Right cardiac atrium (tissue), 5 donors: ENCODE measurements around the gene FBRS. TPM values are rescaled to one million over a fixed set of nuclear protein-coding genes. Genes with fewer than 3 reads are reported as not detected.

ENCODE experiments used
- ATAC-seq, 2 donors: fragments of 200-7000 bp; cut with Tn5 transposase; one replicate each; pipeline versions ENCODE4 v1.8.0 to v1.9.1; 2020; ENCODE audit warnings: moderate library complexity in 2 of 2, mild to moderate bottlenecking in 1 of 2
- DNase-seq, 3 donors: peaks; one replicate each; pipeline ENCODE4 v3.0.0-alpha.2; 2020
- H3K27ac ChIP-seq: one replicate; pipeline ENCODE4 v1.5.1; 2013; ENCODE audit warnings: mild to moderate bottlenecking, low read length, control low read depth, moderate library complexity
- H3K27me3 ChIP-seq: one replicate; pipeline ENCODE4 v1.6.1; 2013; ENCODE audit not compliant: control insufficient read depth, insufficient read depth
- H3K4me1 ChIP-seq: one replicate; pipeline ENCODE4 v1.6.1; 2013; ENCODE audit warnings: low read length; ENCODE audit not compliant: control insufficient read depth, insufficient read depth
- H3K4me3 ChIP-seq: one replicate; pipeline ENCODE4 v1.5.1; 2013; ENCODE audit warnings: low read length, control low read depth
- H3K9me3 ChIP-seq: one replicate; pipeline ENCODE4 v1.6.1; 2013; ENCODE audit warnings: low read length; ENCODE audit not compliant: control insufficient read depth
- WGBS: extraction: QIAGEN DNeasy Blood & Tissue Kit; methylation state at CpG from one replicate; pipeline ENCODE4 v1.1.7; 2013; 5-methylcytosine and 5-hydroxymethylcytosine counted together
- intact Hi-C, 4 donors: fragments of 100-400 bp; cut with DNase I; formaldehyde crosslinking; loops; one replicate each; pipeline versions ENCODE4 v1.11.0 to v1.14.0; 2022 to 2023
- long read RNA-seq, 4 donors: library from polyadenylated mRNA; unstranded; transcript quantifications; one replicate each; pipeline ENCODE4 v2.0.0, GENCODE V29; 2020 to 2021
- polyA plus RNA-seq: library from polyadenylated mRNA; stranded (reverse); fragments of 200-250 nt; gene quantifications from one replicate; pipeline ENCODE4 v1.2.3, GENCODE V29; 2013
- total RNA-seq, 4 donors: library from RNA; stranded (reverse); fragmentation: NEBNext Ultra II Directional; extraction: Animal tissue kit (Norgen Biotek cat#: 25700); gene quantifications; one replicate each; pipeline ENCODE4 v1.2.1, GENCODE V29; 2021
- donor health status: healthy with polysubstance abuse.
- donor health status: DM: no; HTN: yes; CAD: no.
- donor health status: DM: no; HTN: no; CAD: no.
- donor health status: DM: no; HTN: yes; CAD: no; lungs with severe emphysema.
- donor health status: DM: yes; HTN: yes; CAD: no.

FBRS gene
- 10 to 100 TPM; 37.4 to 43.2 (median 38.4) TPM for total RNA-seq
- 30.4 TPM for polyA plus RNA-seq
- long read RNA-seq, donor 1, partial matches to known transcripts, result 37 of 42 reads
- long read RNA-seq, donor 1, other reads (novel, unspliced or antisense), result 2 of 42 reads
- long read RNA-seq, donor 2, partial matches to known transcripts, result 1 of 20 reads
- long read RNA-seq, donor 2, other reads (novel, unspliced or antisense), result 18 of 20 reads
- long read RNA-seq, donor 3, partial matches to known transcripts, result 12 of 40 reads
- long read RNA-seq, donor 3, other reads (novel, unspliced or antisense), result 26 of 40 reads
- long read RNA-seq, donor 4, partial matches to known transcripts, result 28 of 31 reads
- long read RNA-seq, donor 4, other reads (novel, unspliced or antisense), result 2 of 31 reads

GRCh38 chr16:30657866-30658730 lies at the start of gene FBRS:
TSS of gene FBRS (plus strand) at chr16:30658431. CDS start at chr16:30659519, 1,088 bp downstream.
- peak within 1 kb of the TSS; percentile 99 for H3K27ac ChIP-seq
- no peaks in the 10 kb centered on the region for H3K9me3 ChIP-seq
- no peaks in the 10 kb centered on the region for H3K27me3 ChIP-seq
- intact Hi-C loops, result no loop called here
- WGBS, result under 1% methylated on average over 86 of the region's 86 CpGs
- H3K4me1 ChIP-seq, result peaks cover 10% of the 10 kb centered on the region
- H3K4me3 ChIP-seq, result peak within 1 kb of the TSS; percentile 96
- peak; percentile 100 for DNase-seq
- ATAC-seq, result peak; percentile 92 to 94

- Histone ChIP-seq H3K9me3 (no peaks in the 10 kb centered on the region), H3K4me1 (no peaks in the 10 kb centered on the region), H3K27me3 (no peaks in the 10 kb centered on the region), H3K27ac (peak overlapping the region; percentile 94), H3K4me3 (peak overlapping the region; percentile 88)
- intact Hi-C loops, result loop anchor here in 2 of 4 donors (10.0 kb wide), 2 partner anchors 164 to 174 kb away; partner anchors contain the start of genes DCTPP1 (in 1 of the 2) and SEPHS2 (in 1 of the 2)
- DNase-seq, result peak; percentile 65 to 87 (median 81)
- peak; percentile 68 to 76 for ATAC-seq
- WGBS, result 12% methylated on average over 40 of the region's 40 CpGs
Measured at GRCh38 chr16:30609002-30609925, 49.0 kb upstream of the FBRS start.

- H3K4me3 ChIP-seq, result peak within 1 kb of the TSS; percentile 88
- DNase-seq, result peak; percentile 93 to 96 (median 96)
- peak; percentile 97 to 99 for ATAC-seq
- no peaks in the 10 kb centered on the region for H3K4me1 ChIP-seq
- H3K27me3 ChIP-seq, result no peaks in the 10 kb centered on the region
- intact Hi-C loops, result loop anchor here in 3 of 4 donors (10.0 kb wide), 2 partner anchors 165 to 175 kb away; partner anchors contain the start of genes SEPHS2 (in 2 of the 3) and DCTPP1 (in 1 of the 3)
- under 1% methylated on average over 63 of the region's 63 CpGs for WGBS
- peak within 1 kb of the TSS; percentile 94 for H3K27ac ChIP-seq
- H3K9me3 ChIP-seq, result no peaks in the 10 kb centered on the region
Measured at GRCh38 chr16:30609926-30610839, 48.0 kb upstream of the FBRS start, which contains the start of gene ZNF689. TSS of gene ZNF689 (minus strand) at chr16:30610389. CDS start at chr16:30610041, 348 bp downstream.

DNA sequence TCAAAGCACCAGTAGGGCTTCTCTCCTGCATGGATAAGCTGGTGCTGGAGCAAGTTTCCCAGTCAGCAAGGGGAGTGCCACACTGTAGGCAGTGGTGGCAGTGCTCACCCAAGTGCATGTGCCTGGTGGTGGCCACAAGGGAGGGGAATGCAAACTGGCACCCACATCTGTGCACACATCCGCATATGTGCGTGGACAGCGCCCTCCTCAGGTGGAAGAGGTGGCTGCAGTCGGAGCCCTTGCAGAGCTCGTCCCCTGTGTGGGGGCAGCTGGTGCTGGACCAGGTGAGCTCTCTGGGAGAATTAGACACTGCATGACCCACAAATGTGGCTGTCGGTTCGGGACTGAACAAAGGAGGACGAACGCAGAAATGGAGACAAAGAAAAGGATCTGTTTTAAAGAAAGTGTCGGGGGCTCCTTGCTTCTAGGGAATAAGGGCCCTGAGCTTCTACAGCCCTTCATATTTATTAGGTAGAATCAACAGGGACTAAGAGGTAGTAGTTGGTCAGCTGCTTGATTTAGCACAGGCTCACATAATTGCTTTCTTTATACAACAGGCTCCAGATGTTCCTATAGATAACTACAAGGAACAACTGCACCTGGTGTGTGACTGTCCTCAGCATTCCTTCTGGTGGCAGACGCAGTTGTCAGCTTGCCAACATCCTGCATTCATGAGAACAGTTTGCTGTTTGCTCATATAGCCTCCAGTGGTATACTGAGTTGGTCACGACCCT lies 42.7 kb upstream of the FBRS start:
- Histone ChIP-seq H3K4me3 (no peak overlapping the region), H3K27ac (no peak overlapping the region), H3K4me1 (no peaks in the 10 kb centered on the region), H3K9me3 (no peaks in the 10 kb centered on the region), H3K27me3 (no peaks in the 10 kb centered on the region)
- intact Hi-C loops, result loop anchor here in 1 of 4 donors (10.0 kb wide), 1 partner anchor 171 kb away; the partner anchor contains the start of gene SEPHS2
- peak; percentile 42 for ATAC-seq
- DNase-seq, result peak in 2 of 3 donors; percentile 75 to 79
- 37% methylated on average over 12 of the region's 12 CpGs for WGBS

GRCh38 chr16:30619202-30619601 lies 39.0 kb upstream of the FBRS start:
- intact Hi-C loops, result loop anchor here in 1 of 4 donors (10.0 kb wide), 1 partner anchor 174 kb away; the partner anchor contains the start of gene SEPHS2
- 87% methylated on average over 4 of the region's 4 CpGs for WGBS

GRCh38 chr16:30619638-30620037 lies 38.6 kb upstream of the FBRS start:
- Histone ChIP-seq H3K9me3 (no peaks in the 10 kb centered on the region), H3K27ac (no peak overlapping the region), H3K4me3 (no peak overlapping the region), H3K4me1 (no peaks in the 10 kb centered on the region), H3K27me3 (no peaks in the 10 kb centered on the region)
- intact Hi-C loops, result loop anchor here in 1 of 4 donors (10.0 kb wide), 1 partner anchor 175 kb away; the partner anchor contains the start of gene SEPHS2
- DNase-seq (no peak), ATAC-seq (no peak)
- WGBS, result 85% methylated on average over 5 of the region's 5 CpGs

More at GRCh38 chr16:30619202-30619601, 39.0 kb upstream of the FBRS start:
- DNase-seq (no peak), ATAC-seq (no peak)
- Histone ChIP-seq H3K27me3 (no peaks in the 10 kb centered on the region), H3K4me1 (no peaks in the 10 kb centered on the region), H3K9me3 (no peaks in the 10 kb centered on the region), H3K4me3 (no peak overlapping the region), H3K27ac (no peak overlapping the region)

DNA sequence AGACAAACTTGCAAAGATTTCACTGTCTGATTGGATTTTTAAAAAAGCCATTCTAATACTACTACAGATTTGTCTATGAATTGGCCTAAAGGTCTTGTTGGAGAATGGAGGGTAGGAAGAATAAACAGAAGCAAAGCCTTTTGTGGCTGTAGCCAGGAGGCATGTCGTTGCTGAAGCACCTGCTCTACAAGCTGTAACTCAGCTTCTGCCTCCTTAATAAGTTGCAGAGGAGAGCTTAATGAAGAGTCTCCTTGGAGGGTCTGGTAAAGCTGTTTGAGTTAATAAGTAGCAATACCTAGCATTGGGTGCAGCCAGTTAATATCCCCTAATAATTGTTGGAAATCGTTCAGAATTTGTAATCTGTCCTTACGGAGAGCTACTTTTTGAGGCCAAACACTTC lies 38.1 kb upstream of the FBRS start:
- Histone ChIP-seq H3K4me3 (no peak overlapping the region), H3K9me3 (no peaks in the 10 kb centered on the region), H3K27ac (no peak overlapping the region), H3K27me3 (no peaks in the 10 kb centered on the region), H3K4me1 (no peaks in the 10 kb centered on the region)
- WGBS, result 58% methylated on average over 3 of the region's 3 CpGs
- DNase-seq, result no peak
- no peak for ATAC-seq
- intact Hi-C loops, result no loop called here

GRCh38 chr16:30621765-30622164 lies 36.5 kb upstream of the FBRS start:
- no peak overlapping the region for H3K27ac ChIP-seq
- no peaks in the 10 kb centered on the region for H3K4me1 ChIP-seq
- H3K27me3 ChIP-seq, result no peaks in the 10 kb centered on the region
- H3K9me3 ChIP-seq, result no peaks in the 10 kb centered on the region
- DNase-seq (no peak), ATAC-seq (no peak)
- H3K4me3 ChIP-seq, result no peak overlapping the region
- 76% methylated on average over 5 of the region's 5 CpGs for WGBS
- intact Hi-C loops, result no loop called here
